ENCODE data around the gene SMURF1.

The SMURF1 gene

GRCh38 chr7:99132595-99133321, 11.2 kb downstream of the SMURF1 start:
- TF ChIP-seq GATA2 (IDR thresholded peaks at IDR 0.05; ENCODE audit: low read depth, low read length) (no peak), GATA3 (IDR thresholded peaks at IDR 0.05; ENCODE audit: low read depth, low read length) (no peak)

- no peak for TF ChIP-seq GATA2 (IDR thresholded peaks at IDR 0.05; ENCODE audit: low read depth, low read length)
- TF ChIP-seq GATA3 (IDR thresholded peaks at IDR 0.05; ENCODE audit: low read depth, low read length), result no peak
Observed at GRCh38 chr7:99131290-99131689, 12.6 kb downstream of the SMURF1 start.

- no peak for TF ChIP-seq GATA3 (IDR thresholded peaks at IDR 0.05; ENCODE audit: low read depth, low read length)
- no peak for TF ChIP-seq GATA2 (IDR thresholded peaks at IDR 0.05; ENCODE audit: low read depth, low read length)
Observed at GRCh38 chr7:99129536-99129935, 14.4 kb downstream of the SMURF1 start.

GRCh38 chr7:99129001-99129400, 14.9 kb downstream of the SMURF1 start:
- TF ChIP-seq GATA2 (IDR thresholded peaks at IDR 0.05; ENCODE audit: low read depth, low read length), result no peak
- TF ChIP-seq GATA3 (IDR thresholded peaks at IDR 0.05; ENCODE audit: low read depth, low read length), result no peak

GRCh38 chr7:99128076-99128950, 15.6 kb downstream of the SMURF1 start:
- TF ChIP-seq GATA3 (IDR thresholded peaks at IDR 0.05; ENCODE audit: low read depth, low read length), result no peak

- no peak for TF ChIP-seq GATA2 (IDR thresholded peaks at IDR 0.05; ENCODE audit: low read depth, low read length)
- TF ChIP-seq GATA3 (IDR thresholded peaks at IDR 0.05; ENCODE audit: low read depth, low read length), result no peak
Observed at GRCh38 chr7:99127636-99128035, 16.3 kb downstream of the SMURF1 start.

GRCh38 chr7:99126921-99127553, 16.9 kb downstream of the SMURF1 start:
- no peak for TF ChIP-seq GATA3 (IDR thresholded peaks at IDR 0.05; ENCODE audit: low read depth, low read length)
- no peak for TF ChIP-seq GATA2 (IDR thresholded peaks at IDR 0.05; ENCODE audit: low read depth, low read length)

- no peak for TF ChIP-seq GATA3 (IDR thresholded peaks at IDR 0.05; ENCODE audit: low read depth, low read length)
- TF ChIP-seq GATA2 (IDR thresholded peaks at IDR 0.05; ENCODE audit: low read depth, low read length), result no peak
Observed at GRCh38 chr7:99125505-99125865, 18.4 kb downstream of the SMURF1 start.

GRCh38 chr7:99124751-99125504, 19.0 kb downstream of the SMURF1 start:
- TF ChIP-seq GATA3 (IDR thresholded peaks at IDR 0.05; ENCODE audit: low read depth, low read length) (no peak), GATA2 (IDR thresholded peaks at IDR 0.05; ENCODE audit: low read depth, low read length) (no peak)

- no peak for TF ChIP-seq GATA3 (IDR thresholded peaks at IDR 0.05; ENCODE audit: low read depth, low read length)
- TF ChIP-seq GATA2 (IDR thresholded peaks at IDR 0.05; ENCODE audit: low read depth, low read length), result no peak
Observed at GRCh38 chr7:99124236-99124635, 19.7 kb downstream of the SMURF1 start.

- no peak for TF ChIP-seq GATA3 (IDR thresholded peaks at IDR 0.05; ENCODE audit: low read depth, low read length)
- TF ChIP-seq GATA2 (IDR thresholded peaks at IDR 0.05; ENCODE audit: low read depth, low read length), result no peak
Observed at GRCh38 chr7:99123571-99124033, 20.3 kb downstream of the SMURF1 start.

GRCh38 chr7:99122762-99123161, 21.1 kb downstream of the SMURF1 start:
- TF ChIP-seq GATA2 (IDR thresholded peaks at IDR 0.05; ENCODE audit: low read depth, low read length), result no peak
- TF ChIP-seq GATA3 (IDR thresholded peaks at IDR 0.05; ENCODE audit: low read depth, low read length), result no peak

GRCh38 chr7:99121496-99122021, 22.3 kb downstream of the SMURF1 start:
- TF ChIP-seq GATA2 (IDR thresholded peaks at IDR 0.05; ENCODE audit: low read depth, low read length) (no peak; the same call in 1 of the 2 replicates), GATA3 (IDR thresholded peaks at IDR 0.05; ENCODE audit: low read depth, low read length) (no peak)
